HG02840 (cell line): ENCODE data around the gene TMEM26.

Experiments
- ATAC-seq: cut with Tn5 transposase; IDR thresholded peaks from one replicate; pipeline ENCODE4 v1.9.1; 2021; ENCODE audit warnings: mild to moderate bottlenecking, moderate library complexity, moderate number of reproducible peaks; ENCODE audit not compliant: unreplicated experiment, low FRiP score

Gene TMEM26

DNA sequence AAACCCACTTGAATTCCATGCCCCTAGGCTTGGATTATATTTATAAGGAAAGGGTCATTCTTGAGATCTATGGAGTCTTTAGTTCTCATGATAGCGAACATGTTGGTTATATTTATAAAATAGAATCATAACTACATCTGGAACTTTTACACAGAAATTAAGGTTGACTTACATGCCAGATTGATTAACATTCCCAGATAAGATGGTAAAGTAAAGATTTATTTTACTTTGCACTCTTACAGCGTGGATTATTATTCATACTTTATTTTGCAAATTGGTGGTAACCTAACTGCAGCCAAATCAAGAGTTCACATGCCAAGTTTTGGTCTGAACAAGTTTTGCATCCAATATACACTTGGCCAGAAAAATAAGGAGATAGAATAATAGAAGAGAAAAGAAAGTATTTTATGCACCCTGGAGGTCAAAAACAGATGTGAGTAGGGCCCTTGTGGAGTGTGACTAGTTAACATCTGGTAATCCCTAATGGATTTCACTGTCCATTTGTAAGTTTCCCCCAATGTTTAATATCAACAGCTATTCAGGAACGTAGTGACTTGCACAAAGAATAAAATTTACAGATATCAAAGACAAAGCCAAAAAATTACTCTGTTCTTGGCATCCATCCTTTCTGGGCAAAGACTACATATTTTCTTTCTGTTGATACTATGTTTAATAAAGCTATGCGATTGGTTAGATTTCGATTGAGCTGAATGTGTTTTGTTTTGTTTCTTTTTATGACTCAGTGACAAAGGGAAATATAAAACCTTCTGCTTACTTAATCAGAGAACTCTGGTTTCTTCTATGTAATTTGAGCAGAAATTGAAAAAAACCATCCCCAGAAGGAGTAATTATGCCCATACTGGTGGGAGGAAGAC lies 10.1 kb upstream of the TMEM26 start:
- no peak for ATAC-seq

DNA sequence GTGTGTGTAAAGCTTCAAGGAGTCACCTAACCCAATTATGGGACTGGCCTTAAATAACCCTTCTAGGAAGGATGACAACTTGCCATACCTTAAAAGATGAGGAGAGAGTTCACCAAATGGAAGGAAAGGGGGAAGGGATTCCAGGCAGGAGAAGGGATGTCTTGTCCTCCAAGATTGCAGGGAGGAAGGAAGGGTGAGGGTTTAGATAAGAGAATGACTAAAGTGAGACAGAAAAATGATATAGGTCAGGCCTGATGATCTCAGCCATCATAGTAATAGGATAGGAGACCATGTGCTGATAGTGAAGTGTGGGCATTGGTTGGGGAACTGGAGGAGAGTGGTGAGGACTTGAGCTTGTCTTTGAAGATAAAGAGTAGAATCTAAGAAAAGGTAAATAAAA lies 7.7 kb upstream of the TMEM26 start:
- no peak for ATAC-seq

DNA sequence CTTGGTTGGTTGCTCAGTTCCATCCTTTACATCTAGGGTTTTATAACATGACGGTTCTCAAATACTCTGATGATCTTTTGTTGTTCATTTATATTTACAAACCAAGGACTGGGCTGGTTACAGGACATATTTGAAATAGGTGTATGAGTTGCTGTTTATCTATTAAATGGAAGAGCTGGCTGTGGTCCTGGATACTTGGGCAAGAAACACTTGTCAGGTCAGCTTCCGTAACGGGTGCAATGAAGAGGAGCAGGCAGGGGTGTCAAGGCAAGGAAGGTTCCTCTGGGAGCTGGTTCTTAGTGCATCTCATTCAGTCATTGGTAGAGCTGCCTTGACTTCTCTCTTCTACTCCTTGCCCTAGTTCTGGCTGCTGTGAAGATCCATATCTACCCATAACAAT lies 4.8 kb upstream of the TMEM26 start:
- no peak for ATAC-seq

DNA sequence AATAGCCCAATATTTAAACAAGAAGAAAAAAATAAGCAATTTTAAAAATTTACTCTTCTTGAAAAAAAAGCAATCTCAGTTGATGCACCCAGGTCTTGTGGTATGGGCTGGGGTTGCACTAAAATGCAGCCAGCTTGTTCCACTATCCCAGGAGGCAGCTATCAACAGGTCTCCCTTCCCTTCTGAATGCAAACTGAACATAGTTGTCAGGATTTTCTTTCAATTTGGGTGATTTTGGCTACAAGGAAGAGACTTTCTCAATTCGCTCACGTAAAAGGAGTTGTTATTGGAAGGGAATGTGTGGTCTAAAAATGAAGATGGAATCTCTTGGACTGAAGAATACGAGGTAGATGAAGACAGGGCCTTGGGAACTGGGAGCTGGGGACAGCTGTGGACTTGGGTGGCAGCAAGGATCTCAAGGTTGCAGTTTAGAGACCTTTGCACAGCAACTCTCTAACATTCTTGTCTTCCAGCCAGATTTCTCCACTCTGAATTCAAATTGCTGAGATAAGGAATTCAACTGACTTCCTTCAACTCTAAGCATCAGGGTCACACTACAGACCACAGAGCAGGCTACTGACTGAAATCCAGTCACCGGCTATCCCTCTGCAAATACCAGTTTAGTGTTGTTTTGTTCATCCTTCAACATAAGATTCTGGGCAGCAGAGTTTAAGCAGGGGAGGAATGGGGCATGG lies 3.1 kb upstream of the TMEM26 start:
- no peak for ATAC-seq

DNA sequence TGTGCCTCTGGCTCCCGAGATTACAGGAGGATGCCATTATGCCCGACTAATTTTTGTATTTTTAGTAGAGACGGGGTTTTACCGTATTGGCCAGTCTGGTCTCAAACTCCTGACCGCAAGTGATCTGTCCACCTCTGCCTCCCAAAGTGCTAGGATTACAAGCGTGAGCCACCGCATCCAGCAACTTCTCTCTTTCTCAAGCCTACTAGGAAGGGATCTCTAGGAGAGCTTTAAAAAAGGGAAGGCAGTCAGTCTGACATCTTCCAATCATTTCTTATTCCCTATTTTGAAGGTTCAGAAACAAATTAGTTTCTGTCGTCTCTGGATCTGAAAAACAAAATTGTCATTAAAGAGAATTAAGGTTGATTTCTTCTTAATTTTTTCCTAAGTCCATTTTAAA lies 2.5 kb upstream of the TMEM26 start:
- no peak for ATAC-seq

DNA sequence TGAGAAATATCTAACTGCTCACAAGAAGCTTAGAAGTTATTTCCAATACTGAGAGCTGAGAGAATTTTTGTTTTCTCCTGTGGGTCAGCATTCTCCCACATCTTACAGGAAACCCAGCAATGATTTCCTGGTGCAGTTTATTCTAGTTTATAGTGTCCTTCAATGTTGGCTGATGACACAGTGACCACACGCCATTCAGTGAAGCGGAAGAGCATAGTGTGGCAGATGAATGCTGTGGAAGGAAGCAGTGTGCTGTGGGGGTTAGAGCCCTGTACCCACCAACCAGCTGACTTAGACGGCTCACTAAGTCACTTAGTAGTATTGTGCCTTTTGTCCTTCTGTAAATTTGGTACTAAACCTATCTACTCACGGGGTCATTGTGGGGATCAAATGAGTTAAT lies 1.4 kb upstream of the TMEM26 start:
- ATAC-seq, result no peak

DNA sequence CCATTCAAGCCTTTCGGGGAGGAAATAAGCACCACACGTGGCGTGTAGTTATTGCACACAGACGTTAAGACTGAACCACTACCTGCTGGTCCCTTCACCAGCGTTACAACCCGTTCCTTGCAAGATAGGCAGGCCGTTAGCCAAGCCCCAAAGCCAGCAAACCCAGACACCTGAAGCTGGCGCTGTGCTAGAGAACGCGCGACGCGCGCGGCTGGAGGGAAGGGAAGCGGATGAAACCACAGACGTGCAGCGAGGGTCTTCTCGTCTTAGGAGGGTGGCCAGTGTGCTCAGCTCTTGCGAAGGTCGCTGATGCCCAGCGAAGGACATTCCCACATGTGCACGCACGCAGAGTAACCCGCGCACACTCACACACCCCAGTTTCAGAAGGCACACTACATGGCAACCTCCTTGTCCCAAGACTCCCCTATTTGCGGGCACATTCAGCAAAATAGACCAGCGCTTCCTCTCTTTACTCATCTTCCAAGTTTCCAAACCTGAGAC lies 980 bp downstream of the TMEM26 start:
- ATAC-seq, result no peak

DNA sequence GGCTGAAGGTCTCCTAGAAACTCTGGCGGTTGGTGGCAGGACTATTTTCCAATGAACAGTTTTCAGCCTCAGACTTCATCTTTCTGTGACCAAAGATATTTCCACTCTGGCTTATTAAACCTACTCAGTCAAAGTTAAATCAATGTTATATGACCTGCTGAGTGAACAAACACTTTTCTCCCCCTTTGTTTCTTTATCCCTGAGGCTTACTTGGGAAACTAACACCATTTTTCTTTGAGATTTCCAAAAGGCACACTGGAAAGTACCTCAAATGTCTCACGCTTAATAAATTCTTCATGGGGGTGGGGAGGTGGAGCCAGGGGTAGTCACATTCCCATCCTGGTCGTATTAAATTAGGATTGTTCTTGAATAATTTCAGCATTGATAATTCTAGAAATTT lies 1.8 kb downstream of the TMEM26 start:
- no peak for ATAC-seq

DNA sequence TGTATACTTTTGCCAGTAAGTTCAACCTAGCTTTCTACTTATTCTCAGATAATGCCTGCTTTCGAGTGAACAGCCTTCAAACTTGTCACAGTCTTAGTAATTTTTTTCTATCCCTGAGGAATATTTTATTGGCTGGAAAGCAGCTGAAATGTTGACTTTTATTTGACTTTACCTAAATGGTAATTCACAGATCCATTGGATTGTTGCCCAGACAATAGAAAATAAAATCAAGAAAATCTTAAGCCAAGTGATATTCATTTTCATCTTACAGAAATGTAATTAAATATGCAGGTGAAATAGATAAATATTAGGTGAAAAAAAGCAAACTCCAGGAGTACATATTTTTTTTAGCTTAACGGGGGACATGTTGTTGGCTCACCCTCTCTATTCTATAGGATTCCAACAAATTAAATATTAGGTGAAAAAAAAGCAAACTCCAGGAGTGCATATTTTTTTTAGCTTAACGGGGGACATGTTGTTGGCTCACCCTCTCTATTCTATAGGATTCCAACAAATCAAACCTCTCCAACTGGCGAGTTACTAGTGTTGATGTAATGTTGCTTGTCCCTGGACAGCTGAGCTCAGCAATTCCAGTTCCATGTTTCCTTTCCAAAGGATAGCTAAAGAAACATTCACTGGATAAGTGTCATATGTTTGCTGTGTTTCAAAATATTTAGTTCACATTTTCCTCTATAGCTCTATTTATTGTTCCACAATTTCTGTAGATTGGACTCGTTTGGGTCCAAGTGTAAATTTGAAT lies 4.2 kb downstream of the TMEM26 start:
- no peak for ATAC-seq

DNA sequence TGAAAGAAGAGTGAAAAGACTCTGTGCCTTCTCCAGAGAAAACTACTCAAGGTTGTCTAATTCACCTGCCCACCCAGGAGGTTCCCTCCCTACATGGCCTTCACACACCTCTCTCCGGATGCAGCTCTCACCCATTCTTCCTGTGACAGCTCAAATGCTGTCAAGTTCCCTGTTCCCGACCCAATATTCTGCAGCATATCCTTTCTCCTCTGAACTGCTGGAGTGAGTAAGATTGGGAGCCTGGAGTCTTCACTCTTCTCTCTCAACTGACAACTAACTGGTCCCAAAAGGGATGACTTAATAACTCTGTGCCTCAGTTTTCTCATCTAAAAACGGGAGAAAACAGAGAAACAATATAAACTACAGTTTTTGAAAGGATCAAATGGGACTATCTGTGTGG lies 5.1 kb downstream of the TMEM26 start:
- ATAC-seq, result no peak

DNA sequence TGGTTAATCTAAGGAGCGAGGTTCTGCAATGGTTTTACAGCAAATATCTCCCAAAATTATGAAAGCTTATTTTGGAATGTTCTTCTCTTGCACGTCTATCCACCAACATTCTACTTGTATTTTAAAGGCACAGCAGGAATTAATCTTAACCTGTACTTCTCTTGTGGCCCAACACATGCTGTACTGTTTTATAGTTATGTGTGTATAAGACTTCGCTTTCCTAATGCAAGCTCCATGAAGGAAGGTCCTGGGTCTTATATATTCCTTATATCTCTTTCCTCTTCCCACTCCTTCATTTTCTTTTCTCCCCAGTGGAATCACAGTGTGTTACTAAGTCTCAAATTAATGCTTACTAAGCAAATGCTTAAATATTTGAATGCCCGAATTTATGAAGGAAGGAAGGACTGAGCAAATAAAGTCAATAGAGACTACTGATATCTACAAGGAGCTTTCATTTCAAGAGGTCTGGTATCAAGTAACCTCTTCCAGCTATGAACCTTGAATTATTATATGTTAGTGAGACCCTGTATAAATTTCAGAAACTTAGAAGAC lies 14.0 kb downstream of the TMEM26 start:
- ATAC-seq, result no peak

DNA sequence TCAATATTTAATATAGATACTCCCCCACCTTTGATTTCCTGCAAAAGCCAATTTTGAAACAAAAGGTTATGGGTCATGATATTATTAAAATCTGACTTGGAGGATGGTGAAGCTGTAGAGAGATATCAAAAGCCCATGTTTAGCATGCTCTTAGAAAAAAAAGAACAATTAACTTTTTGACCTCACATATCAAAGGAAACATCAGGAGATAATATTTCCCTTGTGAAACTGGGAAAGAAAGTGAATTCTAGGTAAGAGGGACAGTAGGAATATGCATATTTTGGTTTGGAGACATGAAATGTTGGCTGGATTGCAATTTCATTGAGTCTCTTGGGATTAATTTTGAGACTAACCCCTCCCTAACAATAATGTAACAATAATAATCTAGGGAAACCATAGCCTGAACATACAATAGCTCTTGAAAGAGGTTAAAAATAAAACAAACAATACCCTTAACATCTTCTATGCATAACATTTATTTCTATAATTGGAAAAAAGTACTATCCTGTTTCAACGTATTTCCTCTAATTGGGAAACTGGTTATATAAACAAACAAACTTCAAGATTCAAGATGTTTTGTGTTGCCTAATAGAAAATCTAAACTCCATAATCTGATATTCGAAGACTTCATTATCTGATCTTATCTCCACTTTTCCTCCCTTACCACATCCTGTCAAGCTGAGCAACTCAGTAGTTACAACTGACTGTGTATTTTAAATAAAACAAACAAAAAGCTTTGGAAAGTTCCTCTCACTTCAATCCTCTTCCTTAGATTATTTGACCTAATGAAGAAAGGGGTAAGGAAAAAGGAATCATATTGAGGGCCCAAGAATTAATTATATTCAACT lies 14.8 kb downstream of the TMEM26 start:
- no peak for ATAC-seq

DNA sequence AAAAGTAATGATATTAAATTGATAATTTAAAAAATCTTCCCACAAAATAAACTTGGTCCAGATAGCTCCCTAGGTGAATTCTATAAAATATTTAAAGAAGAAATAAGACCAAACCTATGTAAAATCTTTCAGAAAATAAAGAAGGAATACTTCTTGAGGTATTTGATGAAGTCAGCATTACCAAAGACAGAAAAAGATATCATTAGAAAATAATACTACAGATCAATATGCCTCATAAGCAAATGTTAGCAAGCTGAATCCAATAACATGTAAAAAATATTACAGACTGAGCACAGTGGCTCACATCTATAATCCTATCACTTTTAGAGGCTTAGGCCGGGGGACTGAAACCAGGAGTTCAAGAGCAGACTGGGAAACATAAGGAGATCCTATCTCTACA lies 30.0 kb downstream of the TMEM26 start:
- no peak for ATAC-seq

DNA sequence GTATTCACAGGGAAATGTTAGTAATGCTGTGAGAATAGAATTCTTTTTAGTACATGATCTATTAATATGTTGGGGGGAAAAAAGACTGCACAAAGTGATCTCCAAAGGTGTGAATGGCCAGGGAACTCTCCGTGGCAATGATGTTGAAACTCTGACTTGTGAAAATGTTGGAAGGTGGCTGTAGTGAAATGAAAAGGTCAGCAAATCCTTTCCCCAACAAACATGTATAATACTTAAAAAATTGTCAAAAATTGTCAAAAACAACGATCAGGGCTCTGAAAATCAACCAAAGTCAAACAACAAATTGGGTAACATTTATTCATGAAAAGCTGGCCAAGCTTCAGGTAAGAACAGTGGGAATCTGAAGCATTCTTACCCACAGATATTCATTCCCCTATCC lies 35.5 kb downstream of the TMEM26 start:
- ATAC-seq, result no peak

DNA sequence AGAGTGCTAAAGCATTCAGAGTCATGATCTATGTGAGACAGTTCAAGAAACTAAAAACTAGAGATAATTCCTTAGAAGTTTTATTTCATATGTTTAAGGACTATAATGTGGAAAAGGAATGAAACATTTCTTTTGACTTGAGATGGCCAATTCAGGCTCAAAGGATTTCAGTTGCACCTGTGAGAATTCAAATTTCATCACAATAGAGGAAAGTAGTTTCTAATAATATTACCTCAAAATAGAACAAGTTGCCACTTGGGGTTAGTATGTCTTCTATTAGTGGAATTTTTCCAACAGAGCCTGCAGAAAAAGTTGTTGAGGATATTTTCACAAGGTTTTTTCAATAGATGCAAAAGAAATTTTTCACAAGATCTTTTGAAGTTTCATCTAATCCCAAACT lies 37.4 kb downstream of the TMEM26 start:
- no peak for ATAC-seq

DNA sequence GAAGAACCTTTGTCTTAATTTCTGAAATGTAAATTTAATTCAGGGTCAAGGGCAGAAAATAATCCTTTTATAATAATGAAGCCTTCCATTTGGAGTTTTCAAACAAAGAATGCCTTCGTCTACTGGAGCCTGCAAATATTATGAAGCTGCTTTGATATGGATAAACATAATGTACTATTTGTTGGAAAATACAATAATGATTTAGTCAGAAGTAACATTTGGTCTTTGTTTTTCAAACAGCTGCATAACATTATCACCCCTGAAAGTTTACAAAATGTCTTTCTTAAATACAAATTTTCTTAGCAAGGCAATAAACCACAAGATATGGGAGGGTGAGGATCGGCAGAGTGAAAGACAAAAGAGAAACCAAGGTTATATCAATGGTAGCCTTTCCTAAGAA lies 41.5 kb downstream of the TMEM26 start:
- ATAC-seq, result no peak

DNA sequence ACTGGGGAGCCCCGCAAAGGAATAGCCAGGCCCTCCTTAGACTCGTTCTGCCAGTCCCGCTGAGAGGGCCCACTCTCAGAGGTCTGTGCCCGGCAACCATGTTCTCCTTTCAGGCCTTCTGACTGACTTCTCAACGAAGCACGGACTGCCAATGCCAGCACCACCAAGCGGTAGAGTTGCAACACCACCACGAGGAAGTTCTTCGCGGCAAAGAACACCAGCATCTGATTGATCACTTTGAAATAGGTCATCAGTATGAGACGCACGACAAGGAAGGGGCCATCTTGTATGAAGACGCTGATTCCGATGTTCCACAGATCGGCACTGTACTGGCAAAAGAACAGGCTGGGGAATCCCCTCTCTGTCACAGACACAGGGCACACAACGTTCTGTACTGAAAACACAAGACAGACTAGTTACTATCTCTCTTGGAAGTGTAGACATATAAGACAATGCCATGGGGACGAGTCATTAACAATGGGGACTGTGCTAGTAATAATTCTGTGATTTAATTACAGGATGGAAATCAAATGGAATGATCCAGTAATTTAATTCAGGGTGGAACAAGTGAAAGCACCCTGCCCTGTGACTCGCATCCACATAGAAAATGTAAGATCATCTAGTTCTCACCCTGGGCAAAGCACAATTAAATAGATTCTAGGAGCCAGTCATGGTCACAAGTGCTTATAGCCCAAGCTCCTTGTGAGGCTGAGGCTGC lies 42.7 kb downstream of the TMEM26 start:
- no peak for ATAC-seq

DNA sequence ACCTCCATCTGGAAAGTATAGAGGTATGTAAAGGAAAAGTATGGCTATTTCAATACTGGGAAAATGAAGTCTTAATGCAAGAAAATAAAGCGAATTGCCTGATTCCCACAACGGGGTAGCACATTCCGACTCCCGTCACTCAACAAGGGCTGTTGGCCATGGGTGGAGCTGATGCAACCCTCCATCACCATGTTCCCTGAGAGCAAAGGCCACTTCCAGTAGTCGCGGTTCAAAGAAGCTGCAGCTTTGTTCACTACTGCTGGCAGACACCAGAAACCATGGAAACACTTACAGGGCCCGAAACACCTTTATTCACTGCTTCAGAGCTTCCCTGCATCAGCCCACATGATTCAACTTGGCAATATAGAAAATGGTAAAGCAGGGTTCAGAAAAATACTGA lies 44.0 kb downstream of the TMEM26 start:
- no peak for ATAC-seq

DNA sequence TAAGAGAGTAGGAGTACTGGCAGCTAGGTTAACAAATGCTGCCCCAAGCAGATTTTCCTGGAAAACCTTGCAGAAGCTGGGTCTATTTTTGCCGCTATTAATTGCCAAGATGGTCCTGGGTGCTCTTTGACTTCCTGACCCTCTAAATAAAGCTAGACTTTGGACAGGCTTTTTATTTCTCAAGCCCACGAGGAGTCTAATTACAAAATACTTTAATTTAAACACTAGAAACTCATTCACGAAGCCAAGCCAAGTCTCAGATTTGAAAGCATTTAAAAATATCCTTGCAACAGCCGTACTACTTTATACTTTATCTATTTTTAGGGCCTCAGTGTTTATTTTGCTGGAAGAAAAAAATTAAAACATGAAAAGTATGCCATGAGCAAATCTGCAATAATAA lies 45.1 kb downstream of the TMEM26 start:
- ATAC-seq, result no peak
